Endothelial cell of umbilical vein (primary cell): ENCODE results near the gene PGLYRP1. TPM values are rescaled to one million over a fixed set of nuclear protein-coding genes. Genes with fewer than 3 reads are reported as not detected.

Experiments used
- BruUV-seq: library from RNA; stranded (reverse); fragments of 400-500 nt; replicated peaks from 2 replicates; lab custom pipeline; 2021; lab: Mats Ljungman, UMichigan
- CTCF ChIA-PET: fragments of 300-600, 350-600 bp; sonication (Branson Sonifier 250); formaldehyde crosslinking; loops from one replicate; lab custom pipeline; 2021; ENCODE audit warnings: antibody characterized with exemption, inconsistent platforms; lab: Charles Lee
- POLR2A ChIA-PET: fragments of 300-600, 350-600 bp; sonication (Branson Sonifier 250); formaldehyde crosslinking; loops from one replicate; lab custom pipeline; 2021; ENCODE audit warnings: antibody characterized with exemption, inconsistent platforms; lab: Charles Lee
- DNase-seq: peaks from one replicate; pipeline ENCODE4 v3.0.0-alpha.2; 2011; ENCODE audit warnings: low read depth, low spot score
- FAIRE-seq: peaks from 2 replicates; lab custom pipeline; 2011; peaks lifted over from hg19 to GRCh38; lab: Jason Lieb, UNC
- H2AFZ ChIP-seq: 2 replicates; pipeline ENCODE4 v1.6.0; 2012; ENCODE audit warnings: low read depth, low read length, control low read depth, inconsistent platforms
- H3K27ac ChIP-seq: 2 replicates; pipeline ENCODE4 v1.5.1; 2011; ENCODE audit warnings: low read depth, mild to moderate bottlenecking, control low read depth, low read length, moderate library complexity; ENCODE audit not compliant: insufficient read depth
- H3K27me3 ChIP-seq, 2 experiments: 2 replicates each; pipeline versions ENCODE4 v1.6.0 to v1.6.1; 2011; ENCODE audit warnings: low read length in 2 of 2, mixed read lengths in 1 of 2; ENCODE audit not compliant: control insufficient read depth in 2 of 2, insufficient read depth in 2 of 2
- H3K36me3 ChIP-seq, 2 experiments: 2 replicates in 1 of 2; 3 replicates in 1 of 2; pipeline ENCODE4 v1.5.1; 2011; ENCODE audit warnings: low read length in 2 of 2, mild to moderate bottlenecking in 1 of 2, moderate library complexity in 1 of 2; ENCODE audit not compliant: control insufficient read depth in 2 of 2, insufficient read depth in 2 of 2; ENCODE audit errors: extremely low read depth in 1 of 2
- H3K4me1 ChIP-seq: 3 replicates; pipeline ENCODE4 v1.5.1; 2011; ENCODE audit warnings: mild to moderate bottlenecking, low read length; ENCODE audit not compliant: control insufficient read depth, insufficient read depth; ENCODE audit errors: extremely low read depth
- H3K4me2 ChIP-seq: 2 replicates; pipeline ENCODE4 v1.6.1; 2011; ENCODE audit warnings: low read length, control low read depth, mixed read lengths; ENCODE audit not compliant: insufficient read depth
- H3K4me3 ChIP-seq, 3 experiments: fragments of 200-600 bp in 1 of 3; sonication (generic), shearing (Covaris generic) in 1 of 3; replicated peaks in 1 of 3; 2 replicates each; pipeline ENCODE4 v1.5.1; 2011 to 2016; ENCODE audit warnings: control low read depth in 3 of 3, low read length in 3 of 3, mild to moderate bottlenecking in 2 of 3, inconsistent platforms in 1 of 3, low read depth in 1 of 3, moderate library complexity in 1 of 3; ENCODE audit not compliant: insufficient read depth in 1 of 3
- H3K79me2 ChIP-seq: 2 replicates; pipeline ENCODE4 v1.6.0; 2012; ENCODE audit warnings: low read length, inconsistent platforms; ENCODE audit not compliant: control insufficient read depth, insufficient read depth
- H3K9ac ChIP-seq: replicated peaks from 2 replicates; pipeline ENCODE3; 2011; ENCODE audit warnings: low read length, control low read depth; ENCODE audit not compliant: insufficient read depth; ENCODE audit errors: extremely low read depth
- H3K9me1 ChIP-seq: replicated peaks from 3 replicates; pipeline ENCODE4 v1.6.0; 2011; ENCODE audit warnings: mild to moderate bottlenecking, low read length; ENCODE audit not compliant: control insufficient read depth, insufficient read depth; ENCODE audit errors: extremely low read depth
- H3K9me3 ChIP-seq: replicated peaks from 2 replicates; pipeline ENCODE4 v1.5.1; 2012; ENCODE audit warnings: low read length, inconsistent platforms; ENCODE audit not compliant: control insufficient read depth, insufficient read depth
- H4K20me1 ChIP-seq: replicated peaks from 2 replicates; pipeline ENCODE3; 2011; ENCODE audit warnings: mild to moderate bottlenecking, low read length; ENCODE audit not compliant: control insufficient read depth, insufficient read depth; ENCODE audit errors: extremely low read depth
- EZH2 ChIP-seq: IDR thresholded peaks from 2 replicates; pipeline ENCODE4 v1.6.1; 2012; ENCODE audit warnings: borderline replicate concordance, low read depth, mild to moderate bottlenecking, moderate library complexity, low read length, inconsistent platforms; ENCODE audit not compliant: severe bottlenecking
- FOS ChIP-seq: IDR thresholded peaks from 2 replicates; pipeline ENCODE4 v1.6.1; 2011; ENCODE audit warnings: mild to moderate bottlenecking, low read length, moderate library complexity, borderline replicate concordance; ENCODE audit not compliant: insufficient read depth
- GATA2 ChIP-seq: IDR thresholded peaks from 2 replicates; pipeline ENCODE4 v1.7.0; 2011; ENCODE audit warnings: low read depth, mild to moderate bottlenecking, moderate library complexity, mixed read lengths, low read length; ENCODE audit not compliant: insufficient read length, insufficient read depth
- JUN ChIP-seq: IDR thresholded peaks from 2 replicates; pipeline ENCODE4 v1.6.1; 2011; ENCODE audit warnings: borderline replicate concordance, low read depth; ENCODE audit not compliant: insufficient read length, insufficient read depth
- MYC ChIP-seq: IDR thresholded peaks from one replicate; pipeline ENCODE4 v1.6.1; 2011; ENCODE audit warnings: mild to moderate bottlenecking, low read depth, low read length
- POLR2A ChIP-seq: IDR thresholded peaks from 2 replicates; pipeline ENCODE4 v1.6.1; 2012; ENCODE audit warnings: low read depth, mild to moderate bottlenecking, control low read depth, low read length
- POLR2AphosphoS5 ChIP-seq: IDR thresholded peaks from 2 replicates; pipeline ENCODE4 v1.6.1; 2012; ENCODE audit warnings: low read depth, mild to moderate bottlenecking, control low read depth, low read length, moderate library complexity; ENCODE audit not compliant: insufficient read depth
- dilution Hi-C: fragments of 300-500 bp; cut with MboI; formaldehyde crosslinking; loops from one replicate; pipeline ENCODE4 v1.15.0; 2019; ENCODE audit warnings: low sequenced_read_pairs; ENCODE audit not compliant: extremely low pct_ligation_motif_present
- intact Hi-C: fragments of 100-400 bp; cut with micrococcal nuclease; formaldehyde crosslinking; loops from one replicate; pipeline ENCODE4 v1.10.0; 2022
- polyA plus RNA-seq, 4 experiments: library from polyadenylated mRNA; depleted of rRNA in 3 of 4; stranded (reverse) in 3 of 4; unstranded in 1 of 4; fragments of >200 nt; gene quantifications; 2 replicates each; pipeline versions ENCODE4 v1.2.1 to v1.2.3, GENCODE V29; 2011 to 2012; ENCODE audit warnings: missing spikeins in 1 of 4
- total RNA-seq: library from RNA; stranded (reverse); gene quantifications from 2 replicates; pipeline ENCODE4 v1.2.3, GENCODE V29; 2021
- TF ChIP-seq, protein P1 (sequence below), 2 donors: IDR thresholded peaks; 1 replicate in 1 of 2; 2 replicates in 1 of 2; pipeline ENCODE4 v1.5.1; 2011; ENCODE audit warnings: low read length in 2 of 2, mild to moderate bottlenecking in 2 of 2, moderate library complexity in 2 of 2, control low read depth in 1 of 2, inconsistent platforms in 1 of 2, low read depth in 1 of 2; ENCODE audit not compliant: insufficient read depth in 1 of 2; ENCODE audit errors: extremely low read depth in 1 of 2
- TF ChIP-seq, protein P2 (sequence below): IDR thresholded peaks from 2 replicates; pipeline ENCODE4 v1.6.1; 2011; ENCODE audit not compliant: insufficient read depth, insufficient read length

The PGLYRP1 gene
- total and polyA plus RNA-seq, 2 donors (not counting 3 experiments of a cell fraction or from before 2014, with no cell fraction given), result not detected

DNA sequence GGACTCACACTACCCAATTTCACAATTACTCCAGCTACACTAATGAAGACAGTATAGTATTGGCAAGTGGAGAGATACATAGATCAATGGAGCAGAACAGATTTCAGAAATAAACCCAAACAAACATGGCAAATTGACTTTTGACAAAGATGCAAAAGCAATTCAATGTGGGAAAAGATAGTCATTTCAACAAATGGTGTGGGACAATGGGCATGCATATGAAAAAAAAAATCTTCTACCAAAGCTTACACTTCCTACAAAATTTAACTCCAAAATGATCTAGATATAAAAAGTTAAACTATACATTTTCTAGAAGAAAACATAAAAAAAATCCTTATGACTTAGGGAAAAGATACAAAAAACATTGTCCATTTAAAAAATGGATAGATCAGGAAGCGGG, 20.7 kb upstream of the PGLYRP1 start:
- no peak overlapping the region for H2AFZ ChIP-seq
- dilution Hi-C loops, result no loop called here
- ChIA-PET POLR2A (no interaction called here), CTCF (interaction anchor here (1.0 to 1.9 kb wide), 2 partner anchors 10 to 14 kb away, joined by 6 to 7 read pairs; no protein-coding TSS in a partner anchor)
- FAIRE-seq (no peak), DNase-seq (no peak)
- H4K20me1 ChIP-seq, result no peaks in the 10 kb centered on the region
- H3K36me3 ChIP-seq, result no peaks in the 10 kb centered on the region
- intact Hi-C loops, result no loop called here
- no peaks in the 10 kb centered on the region for H3K9me3 ChIP-seq
- no peaks in the 10 kb centered on the region for H3K9me1 ChIP-seq
- no peak overlapping the region for H3K4me2 ChIP-seq
- H3K4me3 ChIP-seq, result no peak overlapping the region
- no peak overlapping the region for H3K27ac ChIP-seq
- H3K79me2 ChIP-seq, result no peaks in the 10 kb centered on the region
- no peaks in the 10 kb centered on the region for H3K4me1 ChIP-seq
- BruUV-seq, result no TSS peak
- H3K27me3 ChIP-seq, result peaks cover 7 to 17% of the 10 kb centered on the region in 2 experiments
- no peak overlapping the region for H3K9ac ChIP-seq
- TF ChIP-seq JUN (no peak), MYC (no peak), GATA2 (no peak), EZH2 (no peak), POLR2AphosphoS5 (no peak), FOS (no peak), POLR2A (no peak)
- TF ChIP-seq, protein P1, sequence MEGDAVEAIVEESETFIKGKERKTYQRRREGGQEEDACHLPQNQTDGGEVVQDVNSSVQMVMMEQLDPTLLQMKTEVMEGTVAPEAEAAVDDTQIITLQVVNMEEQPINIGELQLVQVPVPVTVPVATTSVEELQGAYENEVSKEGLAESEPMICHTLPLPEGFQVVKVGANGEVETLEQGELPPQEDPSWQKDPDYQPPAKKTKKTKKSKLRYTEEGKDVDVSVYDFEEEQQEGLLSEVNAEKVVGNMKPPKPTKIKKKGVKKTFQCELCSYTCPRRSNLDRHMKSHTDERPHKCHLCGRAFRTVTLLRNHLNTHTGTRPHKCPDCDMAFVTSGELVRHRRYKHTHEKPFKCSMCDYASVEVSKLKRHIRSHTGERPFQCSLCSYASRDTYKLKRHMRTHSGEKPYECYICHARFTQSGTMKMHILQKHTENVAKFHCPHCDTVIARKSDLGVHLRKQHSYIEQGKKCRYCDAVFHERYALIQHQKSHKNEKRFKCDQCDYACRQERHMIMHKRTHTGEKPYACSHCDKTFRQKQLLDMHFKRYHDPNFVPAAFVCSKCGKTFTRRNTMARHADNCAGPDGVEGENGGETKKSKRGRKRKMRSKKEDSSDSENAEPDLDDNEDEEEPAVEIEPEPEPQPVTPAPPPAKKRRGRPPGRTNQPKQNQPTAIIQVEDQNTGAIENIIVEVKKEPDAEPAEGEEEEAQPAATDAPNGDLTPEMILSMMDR (IDR thresholded peaks at IDR 0.05; ENCODE audit: extremely low read depth in 1 of 2, insufficient read depth in 1 of 2, low read depth in 1 of 2, low read length in 2 of 2), result no peak
- TF ChIP-seq, protein P2, sequence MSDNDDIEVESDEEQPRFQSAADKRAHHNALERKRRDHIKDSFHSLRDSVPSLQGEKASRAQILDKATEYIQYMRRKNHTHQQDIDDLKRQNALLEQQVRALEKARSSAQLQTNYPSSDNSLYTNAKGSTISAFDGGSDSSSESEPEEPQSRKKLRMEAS, result no peak
